Brain microvascular endothelial cell (primary cell): ENCODE measurements around the gene ZFC3H1.

ENCODE experiments used
- DNase-seq: peaks from one replicate; pipeline ENCODE4 v3.0.0-alpha.2; 2020
- H3K27ac ChIP-seq: fragments of 250-450 bp; sonication (Bioruptor Pico); 2 replicates; pipeline ENCODE4 v1.5.1; 2020; ENCODE audit warnings: mild to moderate bottlenecking, moderate library complexity
- H3K27me3 ChIP-seq: fragments of 250-450 bp; sonication (Bioruptor Pico); replicated peaks from 2 replicates; pipeline ENCODE4 v1.5.1; 2020; ENCODE audit warnings: mild to moderate bottlenecking
- H3K36me3 ChIP-seq: fragments of 250-450 bp; sonication (Bioruptor Pico); replicated peaks from 2 replicates; pipeline ENCODE4 v1.5.1; 2020; ENCODE audit warnings: mild to moderate bottlenecking
- H3K4me3 ChIP-seq: 2 replicates; pipeline ENCODE4 v1.5.1; 2011; ENCODE audit warnings: low read depth, mild to moderate bottlenecking, control low read depth, low read length, moderate library complexity
- CTCF ChIP-seq: IDR thresholded peaks from 2 replicates; pipeline ENCODE4 v1.5.1; 2011; ENCODE audit warnings: low read depth, mild to moderate bottlenecking, moderate library complexity, low read length, control low read depth, inconsistent platforms; ENCODE audit errors: missing control alignments
- in situ Hi-C: cut with HindIII; loops from 2 replicates; pipeline ENCODE4 v1.10.0; 2017; ENCODE audit warnings: low sequenced_read_pairs, low pct_ligation_motif_present

Gene ZFC3H1

GRCh38 chr12:71655495-71655894 is 8.2 kb downstream of the ZFC3H1 start:
- H3K27ac ChIP-seq: no peak overlapping the region
- H3K4me3 ChIP-seq: no peak overlapping the region
- peaks cover 44% of the 10 kb centered on the region for H3K36me3 ChIP-seq
- H3K27me3 ChIP-seq: no peaks in the 10 kb centered on the region
- in situ Hi-C loops: no loop called here
- no peak for DNase-seq
- no peak for TF ChIP-seq CTCF

GRCh38 chr12:71654200-71654599 is 9.4 kb downstream of the ZFC3H1 start:
- Histone ChIP-seq H3K27me3 (no peaks in the 10 kb centered on the region), H3K27ac (no peak overlapping the region), H3K4me3 (no peak overlapping the region), H3K36me3 (peaks cover 50% of the 10 kb centered on the region)
- in situ Hi-C loops: no loop called here
- no peak for TF ChIP-seq CTCF
- no peak for DNase-seq

GRCh38 chr12:71653137-71653536 is 10.5 kb downstream of the ZFC3H1 start:
- Histone ChIP-seq H3K4me3 (no peak overlapping the region), H3K27ac (no peak overlapping the region), H3K36me3 (peaks cover 47% of the 10 kb centered on the region), H3K27me3 (no peaks in the 10 kb centered on the region)
- DNase-seq: no peak
- in situ Hi-C loops: no loop called here
- no peak for TF ChIP-seq CTCF

- in situ Hi-C loops: no loop called here
- H3K36me3 ChIP-seq: peaks cover 46% of the 10 kb centered on the region
- H3K27ac ChIP-seq: no peak overlapping the region
- H3K4me3 ChIP-seq: no peak overlapping the region
- DNase-seq: no peak
- TF ChIP-seq CTCF: no peak
- H3K27me3 ChIP-seq: no peaks in the 10 kb centered on the region
Observed at GRCh38 chr12:71652656-71653055, 11.0 kb downstream of the ZFC3H1 start.

- DNase-seq: no peak
- in situ Hi-C loops: no loop called here
- no peaks in the 10 kb centered on the region for H3K27me3 ChIP-seq
- H3K27ac ChIP-seq: no peak overlapping the region
- no peak overlapping the region for H3K4me3 ChIP-seq
- no peak for TF ChIP-seq CTCF
- peaks cover 66% of the 10 kb centered on the region for H3K36me3 ChIP-seq
Observed at GRCh38 chr12:71649401-71649800, 14.2 kb downstream of the ZFC3H1 start.

GRCh38 chr12:71648537-71648936 is 15.1 kb downstream of the ZFC3H1 start:
- no peak for TF ChIP-seq CTCF
- Histone ChIP-seq H3K27me3 (no peaks in the 10 kb centered on the region), H3K27ac (no peak overlapping the region), H3K4me3 (no peak overlapping the region), H3K36me3 (peaks cover 66% of the 10 kb centered on the region)
- DNase-seq: no peak
- in situ Hi-C loops: no loop called here
